Measurements from ENCODE around the gene DNAJB6.
"Not testable (repeated sequence)": the region's sequence is repeated elsewhere in the genome, so short reads cannot be mapped to it uniquely, and the experiment has no call there.

DNAJB6 gene

GRCh38 chr7:157445246-157445955, 108.6 kb downstream of the DNAJB6 start:
- no peak for DNase-seq

GRCh38 chr7:157445956-157446295, 109.1 kb downstream of the DNAJB6 start:
- no peak for DNase-seq

DNA sequence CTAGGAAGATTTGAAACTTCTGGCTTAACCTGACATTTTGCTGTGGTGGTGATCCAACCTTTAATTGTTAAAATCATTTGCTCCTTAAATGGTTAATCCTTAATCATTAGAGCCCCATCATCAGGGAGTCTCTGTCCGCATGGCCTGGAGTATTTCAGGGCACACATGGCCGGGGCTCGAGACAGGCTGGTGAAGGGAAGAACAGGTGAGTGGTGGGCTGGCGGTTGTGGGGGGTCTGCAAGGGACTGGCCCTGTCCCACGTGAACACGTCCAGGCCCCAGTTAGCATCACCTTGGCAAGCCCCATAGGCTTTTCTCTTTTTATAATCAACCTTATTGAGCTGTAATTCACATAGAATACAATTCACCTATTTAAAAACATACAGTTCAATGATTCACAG, 109.5 kb downstream of the DNAJB6 start:
- DNase-seq, result no peak

GRCh38 chr7:157454003-157454402, 117.2 kb downstream of the DNAJB6 start:
- DNase-seq, result not testable (repeated sequence)

DNA sequence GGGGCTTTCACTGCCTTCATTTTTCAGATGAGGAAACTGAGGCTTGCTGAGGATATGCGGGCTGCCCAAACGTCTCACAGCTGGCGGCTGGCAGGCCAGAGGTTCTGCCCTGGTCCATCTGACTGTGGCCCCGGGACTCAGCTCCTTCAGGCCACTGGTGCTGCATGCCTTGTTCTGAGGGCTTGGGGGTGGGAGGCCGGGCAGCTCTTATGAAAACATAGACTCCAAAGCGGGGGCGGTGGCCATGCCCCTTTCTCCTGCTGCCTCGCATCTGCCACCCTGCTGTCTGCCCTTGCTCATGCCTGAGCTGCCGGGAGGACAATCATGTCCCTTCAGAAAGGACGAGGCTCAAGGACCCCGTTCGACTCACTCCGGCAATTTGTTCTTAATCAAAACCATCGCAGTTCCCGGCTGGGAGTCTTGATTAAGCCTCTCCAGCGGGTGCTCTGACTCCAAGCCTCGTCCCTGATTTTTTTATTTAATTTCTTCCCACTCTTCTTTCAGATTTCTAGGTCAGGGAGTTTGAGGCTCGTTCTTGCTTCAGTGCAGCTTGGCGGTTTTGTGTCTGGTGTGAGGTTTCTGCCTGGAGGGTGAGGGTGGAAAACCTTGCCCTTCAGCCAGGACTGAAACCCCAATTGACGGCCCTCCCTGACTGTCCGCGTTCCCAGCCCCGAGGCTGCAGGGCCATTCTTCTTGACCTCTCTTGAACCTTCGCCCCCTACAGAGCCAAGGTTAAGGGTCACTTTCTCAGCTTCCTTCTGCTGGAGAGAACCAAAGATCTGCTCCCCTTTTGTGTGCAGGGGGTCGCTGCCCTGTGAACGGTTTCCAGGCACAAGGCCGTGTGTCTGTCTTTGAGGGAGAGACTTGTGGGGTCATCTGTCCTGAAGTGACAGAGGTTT, 120.8 kb downstream of the DNAJB6 start:
- DNase-seq, result no peak

GRCh38 chr7:157458254-157458633, 121.4 kb downstream of the DNAJB6 start:
- DNase-seq, result no peak

DNA sequence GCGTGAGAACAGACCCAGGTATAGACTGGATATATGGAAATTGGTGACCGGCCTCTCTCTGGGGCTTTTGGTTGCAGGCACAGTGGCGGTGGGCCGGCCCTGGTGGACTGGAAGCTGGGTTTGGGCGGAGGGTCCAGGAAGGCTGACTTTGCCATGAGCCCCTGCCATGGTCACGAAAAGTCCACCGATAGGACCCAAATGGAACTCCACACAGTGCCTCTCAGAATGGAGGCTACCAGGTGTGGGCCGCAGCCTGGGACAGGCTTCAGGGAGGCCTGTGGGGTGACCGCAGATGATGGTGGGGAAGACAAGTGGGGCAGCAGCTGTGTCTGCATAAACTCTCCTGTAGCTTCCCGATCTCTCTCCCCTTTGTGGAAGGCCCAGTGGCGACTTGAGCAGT, 123.2 kb downstream of the DNAJB6 start:
- DNase-seq, result no peak

- DNase-seq, result no peak
These were observed 123.9 kb downstream of the DNAJB6 start for GRCh38 chr7:157460721-157461120.

DNA sequence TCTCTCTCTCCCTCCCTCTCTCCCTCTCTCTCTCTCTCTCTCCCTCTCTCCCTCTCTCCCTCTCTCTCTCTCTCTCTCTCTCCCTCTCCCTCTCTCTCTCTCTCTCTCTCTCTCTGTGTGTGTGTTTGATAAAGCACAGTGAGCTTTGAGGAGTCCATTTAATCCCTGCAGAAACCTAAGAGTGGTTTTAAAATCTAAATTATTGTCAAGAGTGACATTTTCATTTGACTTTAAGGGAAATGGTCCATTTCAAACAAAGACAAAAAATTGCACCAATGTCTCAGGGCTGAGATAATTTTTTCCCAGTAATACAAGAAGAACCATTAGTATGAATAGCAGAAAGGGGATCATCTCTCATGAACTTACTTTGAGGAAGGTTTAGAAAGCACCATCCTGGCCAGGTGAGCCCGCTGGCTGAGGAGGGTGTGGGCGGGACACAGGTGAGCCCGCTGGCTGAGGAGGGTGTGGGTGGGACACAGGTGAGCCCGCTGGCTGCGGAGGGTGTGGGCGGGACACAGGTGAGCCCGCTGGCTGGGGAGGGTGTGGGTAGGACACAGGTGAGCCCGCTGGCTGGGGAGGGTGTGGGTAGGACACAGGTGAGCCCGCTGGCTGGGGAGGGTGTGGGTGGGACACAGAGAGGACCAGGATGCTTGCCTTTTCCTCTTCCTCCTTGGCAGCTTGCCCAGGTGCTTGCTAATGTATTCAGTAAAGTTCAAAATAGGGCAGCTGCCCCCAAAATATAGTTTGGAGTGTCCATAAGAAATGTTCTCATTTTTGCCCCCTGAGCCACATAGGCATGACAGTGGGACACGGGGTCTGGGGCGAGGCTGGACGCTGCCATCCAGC, 125.0 kb downstream of the DNAJB6 start:
- DNase-seq, result no peak

- no peak for DNase-seq
These were observed 125.6 kb downstream of the DNAJB6 start for GRCh38 chr7:157462419-157462771.

GRCh38 chr7:157462840-157463239, 126.0 kb downstream of the DNAJB6 start:
- DNase-seq, result no peak

DNA sequence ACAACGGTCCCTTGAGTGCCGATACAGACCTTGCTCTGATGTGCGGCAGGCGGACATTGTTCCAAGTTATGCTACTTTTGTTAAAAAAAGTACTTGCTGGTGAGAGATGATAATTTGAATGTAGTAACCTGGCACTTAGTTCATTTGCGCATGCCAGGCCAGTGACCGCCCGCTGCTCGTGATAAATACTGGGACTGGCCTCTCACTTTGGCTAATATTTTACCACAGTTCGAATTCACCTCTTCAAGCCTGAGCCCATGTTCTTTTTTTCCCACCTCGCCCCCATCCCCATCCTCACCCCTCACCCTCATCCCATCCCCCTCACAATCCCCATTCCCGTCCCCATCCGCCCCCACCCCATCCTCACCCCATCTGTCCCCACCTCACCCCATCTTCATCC, 126.4 kb downstream of the DNAJB6 start:
- DNase-seq, result no peak

DNA sequence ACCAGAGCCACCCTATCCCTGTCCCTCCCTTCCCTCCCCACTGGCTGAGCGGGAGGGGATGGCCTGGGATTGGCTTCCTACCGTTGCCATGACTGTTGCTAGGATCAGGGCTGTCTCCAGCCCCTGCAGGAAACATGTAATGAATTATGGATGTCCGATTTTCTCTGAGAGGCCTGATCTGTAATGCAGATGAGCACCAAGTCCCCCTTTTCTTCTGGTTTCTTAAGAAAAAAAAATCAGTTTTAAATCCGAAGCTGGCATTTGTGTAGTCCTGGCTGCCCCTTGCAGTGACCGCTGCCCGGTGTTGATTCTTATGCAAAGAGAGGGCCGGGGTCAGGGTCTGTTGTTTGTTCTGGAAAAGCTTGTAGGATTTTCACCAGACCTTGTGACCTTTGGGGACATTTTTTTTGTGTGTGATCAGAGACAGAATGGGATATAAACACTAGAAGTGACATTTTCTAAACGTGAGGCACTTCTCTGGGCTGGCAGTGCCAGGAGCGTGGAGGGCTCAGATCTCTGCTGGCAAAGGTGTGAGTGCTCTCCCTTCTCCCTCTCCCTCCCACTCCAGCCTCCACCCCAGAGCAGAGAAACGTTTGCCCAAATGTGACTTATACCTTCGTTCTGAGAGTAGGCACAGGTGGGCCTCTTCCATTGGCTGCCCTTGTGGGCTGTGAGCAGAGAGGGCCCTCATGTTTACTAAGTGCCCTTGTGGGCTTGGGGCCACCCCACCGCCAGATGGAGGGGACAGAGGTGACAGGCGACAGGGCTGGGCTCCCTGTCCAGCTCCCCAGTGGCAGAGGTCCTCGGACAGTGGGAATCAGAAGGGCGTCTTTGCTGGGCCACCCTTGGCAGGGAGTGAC, 127.5 kb downstream of the DNAJB6 start:
- DNase-seq, result no peak

GRCh38 chr7:157464971-157465886, 128.4 kb downstream of the DNAJB6 start:
- DNase-seq, result no peak

GRCh38 chr7:157465891-157466866, 129.4 kb downstream of the DNAJB6 start:
- no peak for DNase-seq

- no peak for DNase-seq
These were observed 130.1 kb downstream of the DNAJB6 start for GRCh38 chr7:157466867-157467261.

Measured in DMS 273 treated with DMSO at 0.1 percent for 48 hours (cell line).